ENCODE results near the gene CLDN12.
"Not testable (repeated sequence)": the region's sequence is repeated elsewhere in the genome, so short reads cannot be mapped to it uniquely, and the experiment has no call there.

CLDN12 gene

GRCh38 chr7:90445633-90446032 is 42.4 kb downstream of the CLDN12 start:
- no peak for DNase-seq

GRCh38 chr7:90446137-90446899 is 43.1 kb downstream of the CLDN12 start:
- DNase-seq, result no peak

GRCh38 chr7:90453259-90453891 is 50.1 kb downstream of the CLDN12 start:
- no peak for DNase-seq

- no peak for DNase-seq
These were observed 50.7 kb downstream of the CLDN12 start for GRCh38 chr7:90453931-90454330.

GRCh38 chr7:90455163-90456030 is 52.1 kb downstream of the CLDN12 start:
- DNase-seq, result no peak

GRCh38 chr7:90458104-90458503 is 54.8 kb downstream of the CLDN12 start:
- no peak for DNase-seq

- DNase-seq, result no peak
These were observed 56.6 kb downstream of the CLDN12 start for GRCh38 chr7:90459888-90460287.

- DNase-seq, result no peak
These were observed 58.0 kb downstream of the CLDN12 start for GRCh38 chr7:90461219-90461618.

GRCh38 chr7:90463151-90463628 is 59.9 kb downstream of the CLDN12 start:
- not testable (repeated sequence) for DNase-seq
